GM18517 (cell line): ENCODE results near the gene TXNL4A.
"Not testable (repeated sequence)": the region's sequence is repeated elsewhere in the genome, so short reads cannot be mapped to it uniquely, and the experiment has no call there.

ENCODE experiments used
- ATAC-seq: cut with Tn5 transposase; IDR thresholded peaks from one replicate; pipeline ENCODE4 v1.9.1; 2021; ENCODE audit warnings: mild to moderate bottlenecking, moderate library complexity; ENCODE audit not compliant: unreplicated experiment

Gene TXNL4A

DNA sequence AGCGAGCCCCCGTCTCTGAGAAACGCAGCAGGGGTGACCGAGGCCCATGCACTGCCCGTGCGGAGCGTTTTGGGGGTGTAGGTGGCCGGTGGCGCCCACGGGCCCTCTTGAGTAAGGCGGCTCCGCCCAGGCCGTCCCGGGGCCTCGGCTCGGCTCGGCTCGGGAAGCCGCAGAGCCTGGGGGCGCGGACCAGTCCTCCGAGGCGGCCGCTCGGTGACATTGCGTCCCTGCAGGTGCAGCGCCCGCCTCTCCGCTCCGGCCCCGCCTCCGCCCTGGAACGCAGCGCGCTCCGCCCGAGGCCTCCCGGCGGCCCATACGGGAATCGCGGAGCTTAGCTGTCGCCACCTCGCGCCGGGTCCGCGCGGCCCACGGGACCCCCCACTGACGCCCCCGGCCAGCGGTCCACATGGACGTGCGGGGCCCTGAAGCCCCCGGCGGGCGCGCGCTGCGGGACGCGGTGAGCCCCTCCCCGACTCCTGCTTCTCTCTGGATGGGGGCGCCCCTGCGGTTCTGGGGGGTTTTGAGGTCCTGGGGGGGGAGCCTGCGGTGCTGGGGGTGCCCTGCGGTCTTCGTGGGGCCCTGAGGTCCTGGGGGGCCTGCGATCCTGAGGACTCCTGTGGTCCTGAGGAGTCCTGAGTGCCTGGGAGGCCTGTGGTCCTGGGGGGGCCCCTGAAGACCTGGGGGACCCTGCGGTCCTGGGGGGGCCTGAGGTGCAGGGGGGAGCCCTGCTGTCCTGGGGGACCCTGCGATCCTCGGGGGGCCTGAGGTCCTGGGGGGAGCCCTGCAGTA is 23.8 kb downstream of the TXNL4A start, which contains the start of gene HSBP1L1:
HSBP1L1 (plus strand) TSS at position 314 of the 789 bp plus-strand sequence; CDS start at position 407, 93 bp downstream.
- ATAC-seq: peak; percentile 40

DNA sequence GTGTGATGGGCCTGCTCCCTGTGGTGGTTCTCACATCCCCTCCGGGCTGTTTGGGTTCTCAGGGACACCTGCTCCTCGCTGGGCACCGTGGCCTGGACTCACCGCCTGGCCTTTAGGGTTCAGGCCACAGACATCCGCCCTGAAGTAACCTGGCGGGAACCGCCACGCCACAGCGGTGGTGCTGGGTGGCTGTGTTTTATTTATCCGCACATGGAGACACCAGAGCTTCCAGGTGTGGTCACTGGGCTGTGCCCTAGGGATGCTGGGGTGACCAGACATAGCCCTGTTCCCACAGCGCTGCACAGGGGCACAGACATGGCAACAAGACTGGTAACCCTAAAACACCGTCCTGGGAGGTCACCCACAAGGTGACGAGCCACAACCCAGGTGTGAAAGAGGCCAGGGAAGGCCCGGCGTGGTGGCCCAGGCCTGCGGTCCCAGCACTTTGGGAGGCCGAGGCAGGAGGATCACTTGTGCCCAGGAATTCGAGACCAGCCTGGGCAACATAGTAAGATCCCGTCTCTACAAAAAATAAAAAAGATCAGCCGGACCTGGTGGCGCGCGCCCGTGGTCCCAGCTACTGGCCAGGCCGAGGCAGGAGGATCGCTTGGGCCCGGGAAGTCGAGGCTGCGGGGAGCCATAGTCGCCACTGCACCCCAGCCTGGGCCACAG is 24.6 kb downstream of the TXNL4A start:
- ATAC-seq: no peak

DNA sequence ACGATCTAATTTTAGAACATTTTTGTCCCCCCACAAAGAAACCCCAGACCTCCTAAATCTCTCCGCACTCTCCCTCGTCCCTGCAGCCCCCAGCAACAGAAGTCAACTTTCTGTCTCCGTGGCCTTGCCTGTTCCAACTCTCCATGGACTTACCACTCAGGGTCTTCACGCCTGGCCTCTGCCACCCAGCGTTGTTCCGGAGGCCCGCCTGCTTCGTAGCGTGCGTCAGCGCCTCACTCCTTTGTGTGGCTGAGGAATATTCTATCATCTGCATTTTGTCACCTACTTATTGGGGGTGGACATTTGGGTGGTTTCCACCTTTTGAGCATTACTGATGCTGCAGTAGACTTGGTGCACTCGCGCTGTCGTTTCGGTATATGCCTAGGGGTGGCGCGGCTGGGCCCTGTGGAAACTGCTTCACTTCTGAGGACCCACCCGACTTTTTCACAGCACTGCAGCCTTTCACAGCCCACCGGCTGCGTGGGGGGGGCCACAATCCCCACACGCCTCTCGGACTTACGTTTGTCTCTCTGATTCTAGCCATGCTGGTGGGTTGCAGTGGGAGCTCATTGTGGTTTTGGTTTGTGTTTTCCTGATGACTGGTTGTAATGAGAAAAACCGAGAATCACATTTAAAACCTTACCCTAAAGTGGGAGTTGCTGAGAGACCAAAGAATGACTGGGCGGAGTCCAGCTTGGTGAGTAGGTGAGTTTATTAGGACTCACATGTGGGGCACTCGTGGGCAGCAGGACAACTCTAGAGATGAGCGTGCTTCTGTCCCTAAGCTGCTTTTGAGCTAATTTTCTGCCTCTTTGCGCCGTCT is 25.3 kb downstream of the TXNL4A start:
- peak; percentile 58 for ATAC-seq

DNA sequence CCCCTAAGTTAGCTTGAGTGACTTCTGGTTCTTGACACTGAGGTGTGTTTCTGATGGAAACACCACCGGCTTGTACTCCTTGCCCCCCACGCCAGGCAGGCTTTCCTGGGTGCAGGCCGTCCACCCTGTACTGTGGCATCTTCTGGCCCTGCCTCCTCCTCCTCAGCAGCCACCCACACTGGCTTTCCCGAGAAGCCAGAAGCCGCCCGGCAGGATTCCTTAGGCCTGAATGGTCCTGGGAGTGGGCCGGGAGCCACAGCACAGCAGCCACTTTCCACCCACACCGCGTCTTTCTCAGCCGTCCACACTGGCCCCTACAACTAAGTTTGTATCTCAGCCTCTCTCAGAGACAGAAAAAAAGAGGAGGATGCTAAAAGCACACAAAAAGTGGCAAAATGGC is 26.1 kb downstream of the TXNL4A start:
- ATAC-seq: no peak

DNA sequence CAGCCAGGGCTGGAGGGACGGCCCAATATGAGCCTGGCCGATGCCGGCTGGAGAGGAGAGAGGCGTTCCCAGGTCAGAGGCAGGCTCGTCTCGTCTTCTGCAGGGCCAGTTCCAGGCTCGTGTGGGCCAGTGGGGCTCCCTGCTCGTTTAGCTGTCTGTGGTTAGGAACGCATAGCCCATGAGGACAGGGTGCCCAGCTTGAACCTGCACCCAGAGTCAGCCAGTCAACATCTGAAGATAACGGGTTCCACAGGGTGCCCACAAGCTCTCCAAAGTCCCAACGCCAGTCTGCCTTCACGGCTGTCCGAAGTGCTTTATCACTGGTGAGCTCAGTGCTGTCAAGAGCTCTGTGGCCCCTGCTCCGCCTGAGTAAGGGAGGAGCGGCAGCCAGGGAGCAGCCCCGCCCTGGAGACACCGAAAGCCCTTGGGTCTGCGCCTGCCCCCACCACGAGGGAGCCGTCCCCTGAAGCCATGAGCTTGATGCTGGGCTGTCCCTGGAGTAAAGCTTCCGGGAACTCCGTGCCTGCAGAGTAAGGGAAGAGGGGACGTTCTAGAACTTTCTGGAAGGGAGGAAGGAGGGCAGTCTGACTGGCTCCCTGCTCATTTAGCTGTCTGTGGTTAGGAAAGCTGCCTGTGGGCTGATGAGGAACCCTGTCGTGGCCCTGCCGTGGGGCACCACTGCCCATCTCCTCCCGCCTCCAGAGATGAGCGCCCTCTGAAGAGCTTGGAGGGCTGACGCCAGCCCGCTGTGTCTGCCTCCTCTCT is 26.7 kb downstream of the TXNL4A start:
- no peak for ATAC-seq

DNA sequence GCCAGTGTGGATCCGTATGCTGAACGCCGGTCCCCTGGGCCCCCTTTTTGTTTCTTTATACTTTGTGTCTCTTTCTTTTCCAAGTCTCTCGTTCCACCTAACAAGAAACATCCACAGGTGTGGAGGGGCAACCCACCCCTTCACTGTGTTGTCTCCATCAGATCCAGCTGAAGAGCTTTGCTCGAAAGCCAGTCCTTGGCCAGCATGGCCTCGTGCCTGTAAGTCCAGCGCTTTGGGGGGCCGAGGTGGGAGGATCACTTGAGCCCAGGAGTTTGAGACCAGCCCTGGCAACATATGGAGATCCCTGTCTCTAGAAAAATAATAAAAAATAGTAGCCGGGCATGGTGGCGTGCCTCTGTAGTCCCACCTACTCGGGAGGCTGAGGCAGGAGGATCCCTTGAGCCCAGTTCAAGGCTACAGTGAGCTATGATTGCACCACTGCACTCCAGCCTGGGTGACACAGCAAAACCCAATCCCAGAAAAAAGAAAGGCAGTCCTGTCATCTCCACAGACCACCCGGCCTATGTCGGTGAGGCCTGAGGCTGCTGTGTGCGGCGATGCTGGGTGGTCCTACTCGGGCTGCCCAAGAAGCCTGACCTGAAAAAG is 27.3 kb downstream of the TXNL4A start:
- ATAC-seq: no peak

DNA sequence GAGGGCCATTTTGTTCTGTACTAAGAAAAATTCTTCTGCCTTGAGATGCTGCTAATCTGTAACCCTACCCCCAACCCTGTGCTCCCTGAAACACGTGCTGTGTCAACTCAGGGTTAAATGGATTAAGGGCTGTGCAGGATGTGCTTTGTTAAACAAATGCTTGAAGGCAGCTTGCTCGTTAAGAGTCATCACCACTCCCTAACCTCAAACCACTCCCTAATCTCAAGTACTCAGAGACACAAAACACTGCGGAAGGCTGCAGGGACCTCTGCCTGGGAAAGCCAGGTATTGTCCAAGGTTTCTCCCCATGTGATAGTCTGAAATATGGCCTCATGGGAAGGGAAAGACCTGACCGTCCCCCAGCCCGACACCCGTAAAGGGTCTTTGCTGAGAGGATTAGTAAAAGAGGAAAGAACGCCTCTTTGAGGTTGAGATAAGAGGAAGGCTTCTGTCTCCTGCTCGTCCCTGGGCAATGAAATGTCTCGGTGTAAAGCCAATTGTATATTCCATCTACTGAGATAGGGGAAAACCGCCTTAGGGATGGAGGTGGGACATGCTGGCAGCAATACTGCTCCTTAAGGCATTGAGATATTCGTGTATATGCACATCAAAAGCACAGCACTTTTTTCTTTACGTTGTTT is 28.1 kb downstream of the TXNL4A start:
- not testable (repeated sequence) for ATAC-seq

DNA sequence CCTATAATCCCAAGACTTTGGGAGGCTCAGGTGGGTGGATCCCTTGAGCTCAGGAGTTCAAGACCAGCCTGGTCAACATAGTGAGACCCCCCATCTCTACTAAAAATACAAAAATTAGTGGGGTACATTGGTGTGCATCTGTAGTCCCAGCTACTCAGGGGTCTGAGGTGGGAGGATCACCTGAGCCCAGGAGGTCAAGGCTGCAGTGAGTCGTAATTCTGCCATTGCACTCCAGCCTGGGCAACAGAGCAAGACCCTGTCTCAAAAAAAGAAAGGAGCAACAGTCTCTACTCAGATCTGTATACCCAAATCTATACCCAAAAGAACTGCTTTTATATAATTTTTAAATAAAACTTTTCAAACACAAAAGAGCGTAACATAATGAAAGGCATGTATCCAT is 29.4 kb downstream of the TXNL4A start:
- ATAC-seq: no peak

DNA sequence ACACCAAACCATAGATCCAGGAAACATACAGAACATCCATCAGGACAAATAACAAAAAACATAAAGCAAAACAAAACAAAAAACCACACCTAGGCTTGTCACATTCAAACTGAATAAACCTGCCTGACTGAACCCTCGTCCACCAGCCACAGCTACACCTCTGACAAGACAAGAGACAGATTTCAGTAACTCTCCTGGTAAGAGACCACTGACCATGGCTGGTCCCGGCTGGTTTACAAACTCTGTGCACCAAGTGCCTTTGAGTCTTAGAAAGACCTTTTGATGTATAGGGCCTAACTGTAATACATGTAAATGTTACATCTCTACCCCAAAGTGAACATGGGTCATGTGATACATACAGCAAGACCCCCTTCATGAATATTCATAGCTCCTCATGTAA is 32.1 kb downstream of the TXNL4A start:
- no peak for ATAC-seq

DNA sequence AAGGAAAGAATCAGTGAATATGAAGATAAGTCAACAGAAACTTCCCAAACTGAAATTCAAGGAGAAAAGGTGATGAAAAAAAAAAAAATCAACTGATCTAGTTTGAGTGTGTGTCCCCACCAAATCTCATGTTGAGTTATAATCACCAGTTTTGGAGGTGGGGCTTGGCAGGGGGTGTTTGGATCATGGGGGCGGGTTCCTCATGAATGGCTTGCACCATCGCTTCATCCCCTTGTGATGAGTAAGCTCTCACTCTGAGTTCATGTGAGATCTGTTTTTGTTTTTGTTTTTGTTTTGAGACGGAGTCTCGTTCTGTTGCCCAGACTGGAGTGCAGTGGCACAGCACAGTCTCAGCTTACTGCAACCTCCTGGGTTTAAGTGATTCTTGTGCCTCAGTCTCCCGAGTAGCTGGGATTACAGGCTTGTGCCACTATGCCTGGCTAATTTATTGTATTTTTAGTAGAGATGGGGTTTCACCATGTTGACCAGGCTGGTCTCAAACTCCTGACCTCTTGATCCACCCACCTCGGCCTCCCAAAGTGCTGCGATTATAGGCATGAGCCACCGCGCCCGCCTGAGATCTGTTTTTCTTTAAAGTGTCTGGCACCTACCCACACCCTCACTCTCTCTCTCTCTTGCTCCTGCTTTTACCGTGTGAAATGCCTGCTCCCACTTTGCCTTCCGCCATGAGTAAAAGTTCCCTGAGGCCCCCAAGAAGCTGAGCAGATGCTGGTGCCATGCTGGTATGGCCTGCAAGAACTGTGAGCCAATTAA is 32.9 kb downstream of the TXNL4A start:
- no peak for ATAC-seq

DNA sequence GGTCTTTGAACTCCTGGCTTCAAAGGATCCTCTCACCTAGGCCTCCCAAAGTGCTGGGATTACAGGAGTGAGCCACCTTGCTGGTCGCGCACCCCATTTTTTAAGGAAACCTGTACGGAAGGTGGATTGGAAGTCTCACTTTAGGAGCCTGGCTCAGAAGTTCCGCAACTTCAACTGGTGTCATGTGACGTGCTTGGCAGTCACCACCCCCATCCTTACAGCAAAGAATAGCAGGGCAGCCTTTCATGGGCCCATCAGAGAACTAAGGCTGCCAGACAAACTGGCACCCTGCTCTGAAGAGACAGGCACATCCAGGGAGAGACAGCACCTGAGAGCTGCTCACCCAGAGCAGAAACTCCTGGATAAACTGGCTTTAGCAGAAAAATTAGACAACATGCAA is 33.6 kb downstream of the TXNL4A start:
- ATAC-seq: no peak

DNA sequence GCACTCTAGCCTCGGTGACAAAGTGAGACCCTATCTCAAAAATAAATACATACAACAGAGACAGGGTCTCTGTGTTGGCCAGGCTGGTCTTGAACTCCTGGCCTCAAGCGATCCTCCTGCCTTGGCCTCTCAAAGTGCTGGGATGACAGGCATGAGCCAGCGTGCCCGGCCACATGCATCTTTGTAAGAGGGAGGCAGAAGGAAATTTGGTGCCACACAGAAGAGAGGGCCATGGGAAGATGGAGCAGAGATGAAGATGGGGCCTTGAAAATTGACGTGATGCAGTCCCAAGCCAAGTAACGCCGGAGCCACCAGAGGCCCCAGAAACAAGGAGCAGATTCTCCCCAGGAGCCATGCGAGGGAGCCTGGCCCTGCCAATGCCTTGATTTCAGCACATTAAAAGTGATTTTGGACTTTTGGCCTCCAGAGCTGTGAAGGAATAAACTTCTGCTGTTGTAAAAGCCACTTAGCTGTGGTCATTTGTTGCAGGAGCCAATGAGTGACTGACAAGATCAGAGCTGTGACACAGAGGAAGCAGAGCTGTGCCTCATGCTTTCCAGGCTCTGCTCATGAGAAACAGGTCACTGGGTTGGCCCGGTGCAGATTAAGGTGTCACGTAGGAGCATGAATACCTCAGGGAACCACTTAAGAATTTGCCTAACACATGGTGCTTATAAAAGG is 34.3 kb downstream of the TXNL4A start:
- no peak for ATAC-seq

DNA sequence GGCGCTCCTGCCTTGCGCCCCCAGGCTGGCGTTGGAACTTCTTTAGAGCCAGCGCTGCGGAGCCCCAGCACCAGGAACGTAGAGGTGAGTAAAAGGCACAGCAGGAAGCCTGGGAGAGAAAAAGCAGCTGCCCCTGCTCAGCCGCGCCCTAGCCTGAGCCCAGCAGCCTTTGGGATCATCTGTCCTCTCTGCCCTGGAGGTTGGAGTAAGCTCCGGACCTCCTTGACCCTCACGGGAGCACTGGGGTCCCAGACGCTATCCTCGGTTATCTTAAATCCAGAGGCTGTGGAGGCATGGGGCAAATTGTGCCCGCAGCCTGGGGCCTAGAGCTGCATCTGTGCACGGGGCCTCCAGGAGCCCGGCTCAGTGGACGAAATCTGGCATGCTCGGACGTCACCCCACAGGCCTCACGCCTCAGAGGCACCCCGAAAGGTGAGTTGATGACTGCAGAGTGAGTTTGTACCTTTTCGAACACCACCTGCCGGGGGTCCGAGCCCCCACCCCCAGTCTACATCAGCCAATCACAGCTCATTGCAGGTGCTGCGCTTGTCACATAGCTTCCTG is 35.3 kb downstream of the TXNL4A start:
- ATAC-seq: no peak

DNA sequence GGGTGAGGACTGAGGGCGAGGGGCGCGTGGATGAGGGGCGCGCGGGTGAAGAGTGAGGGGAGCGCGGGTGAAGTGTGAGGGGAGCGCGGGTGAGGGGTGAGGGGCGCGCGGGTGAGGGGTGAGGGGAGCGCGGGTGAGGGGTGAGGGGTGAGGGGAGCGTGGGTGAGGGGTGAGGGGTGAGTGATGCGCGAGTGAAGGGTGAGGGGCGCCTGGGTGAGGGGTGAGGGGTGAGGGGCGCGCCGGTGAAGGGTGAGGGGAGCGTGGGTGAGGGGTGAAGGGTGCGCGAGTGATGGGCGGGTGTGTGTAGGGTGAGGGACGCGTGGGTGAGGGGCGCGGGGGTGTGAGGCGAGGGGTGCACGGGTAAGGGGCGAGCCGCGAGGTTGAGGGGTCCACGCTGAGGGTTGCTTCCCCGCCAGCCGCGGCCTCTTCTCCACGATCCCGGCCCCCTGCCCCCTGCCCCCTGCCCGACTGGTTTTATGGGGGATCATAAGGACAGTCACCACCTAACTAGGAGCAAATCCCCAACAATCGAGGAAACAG is 35.8 kb downstream of the TXNL4A start:
- ATAC-seq: no peak

DNA sequence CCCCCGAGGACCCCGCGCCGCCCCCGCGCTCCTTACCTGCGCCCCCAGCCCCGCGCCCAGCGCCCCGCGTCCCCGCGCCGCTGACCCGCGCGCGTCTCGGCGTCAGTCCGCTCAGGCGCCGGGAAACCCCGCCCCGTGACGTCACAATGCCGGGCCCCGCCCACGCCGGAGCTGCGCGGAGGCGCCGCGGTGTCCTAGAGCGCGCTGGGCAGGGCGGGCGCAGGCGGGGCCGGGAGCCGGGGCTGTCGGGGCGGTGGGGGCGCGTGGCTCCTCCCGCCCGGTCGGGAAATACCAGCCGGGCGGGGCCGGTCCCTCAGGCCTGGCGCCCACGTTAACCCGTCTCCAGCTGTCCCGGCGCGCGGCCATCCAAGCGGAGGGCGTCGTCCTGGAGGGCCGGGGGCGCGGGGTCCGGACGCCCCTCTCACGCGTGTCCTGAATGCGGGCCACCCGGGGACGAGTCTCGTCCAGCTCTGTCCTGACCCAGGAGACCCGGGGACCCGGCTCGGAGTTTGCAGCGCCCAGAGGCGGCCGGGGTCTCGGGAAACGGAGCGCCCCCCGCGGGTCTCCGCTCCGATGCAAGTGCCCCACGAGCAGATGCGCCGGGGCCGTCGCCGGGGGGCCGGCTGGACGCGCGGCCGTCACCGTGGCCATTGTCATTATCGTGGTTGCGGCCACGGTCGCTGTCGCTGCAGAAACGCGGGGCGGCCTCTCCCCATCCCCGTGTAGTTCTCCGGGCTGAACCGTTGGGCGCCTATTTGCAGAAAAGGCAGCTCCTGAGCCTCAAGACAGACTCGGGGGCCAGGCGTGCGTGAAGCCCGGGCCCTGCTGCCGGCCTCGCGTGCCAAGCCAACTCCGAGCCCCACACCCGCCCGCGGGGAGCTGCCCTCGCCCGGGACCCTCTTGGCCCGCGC is 36.6 kb downstream of the TXNL4A start, which contains the start of gene SLC66A2:
SLC66A2 (minus strand) TSS at position 109 of the 911 bp plus-strand sequence. CDS start 727 bp downstream, outside the sequence.
- peak; percentile 43 for ATAC-seq

DNA sequence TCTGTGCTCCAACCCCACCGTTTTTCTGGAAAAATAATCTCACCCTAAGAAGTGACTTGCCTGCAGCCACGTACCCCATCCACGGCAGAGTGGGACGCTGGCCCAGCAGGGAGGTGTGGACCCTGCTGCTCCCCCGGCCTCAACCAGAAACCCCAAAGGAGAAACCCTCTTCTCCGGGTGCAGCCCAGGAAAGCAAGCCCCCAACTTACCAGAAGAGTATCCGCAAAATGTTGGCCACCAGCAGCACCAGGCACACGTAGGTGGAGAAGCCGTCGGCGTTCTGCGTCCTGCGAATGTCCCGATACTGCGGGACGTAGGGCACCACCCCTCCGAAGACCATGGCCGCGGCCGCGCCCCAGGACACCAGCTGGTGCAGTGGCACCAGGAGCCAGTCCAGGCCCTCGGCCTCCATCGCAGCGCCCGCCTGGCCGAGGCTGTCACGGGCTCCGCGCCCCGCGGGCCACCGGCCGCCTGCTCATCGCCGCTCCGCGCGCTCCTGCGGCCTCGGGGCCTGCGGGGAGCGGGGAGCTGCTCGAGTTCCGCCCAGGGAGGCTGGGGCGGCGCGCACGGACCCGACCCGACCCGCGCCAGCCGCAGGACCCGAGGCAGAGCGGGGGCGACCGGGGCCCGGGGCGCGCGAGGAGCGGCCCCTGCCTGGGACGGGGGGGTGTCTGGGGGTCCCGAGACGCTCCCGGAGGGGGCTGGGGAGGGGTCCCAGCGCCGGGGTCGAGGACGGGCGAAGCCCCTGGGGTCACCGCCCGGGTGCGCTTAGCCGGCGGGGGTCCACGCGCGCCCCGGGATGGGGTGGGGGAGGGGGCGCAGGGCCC is 37.6 kb downstream of the TXNL4A start:
- ATAC-seq: no peak
